Glutamatergic neuron (in vitro differentiated cells): Measurements from ENCODE around the gene TSHZ3. TPM values are rescaled to one million over a fixed set of nuclear protein-coding genes. Genes with fewer than 3 reads are reported as not detected.

ENCODE experiments used
- DNase-seq: peaks from one replicate; pipeline ENCODE4 v3.0.0; 2022
- H3K27ac Mint-ChIP-seq: one replicate; pipeline ENCODE4 v1.8.0; 2020; ENCODE audit warnings: mild to moderate bottlenecking, mixed read lengths, inconsistent platforms; ENCODE audit not compliant: unreplicated experiment
- H3K27me3 Mint-ChIP-seq: one replicate; pipeline ENCODE4 v1.8.0; 2020; ENCODE audit warnings: mild to moderate bottlenecking, moderate library complexity, mixed read lengths, inconsistent platforms; ENCODE audit not compliant: unreplicated experiment
- H3K36me3 Mint-ChIP-seq: one replicate; pipeline ENCODE4 v1.8.0; 2020; ENCODE audit warnings: mild to moderate bottlenecking, mixed read lengths, inconsistent platforms; ENCODE audit not compliant: unreplicated experiment
- H3K4me1 Mint-ChIP-seq: one replicate; pipeline ENCODE4 v1.8.0; 2020; ENCODE audit warnings: mild to moderate bottlenecking, low read depth, mixed read lengths, inconsistent platforms; ENCODE audit not compliant: unreplicated experiment
- H3K4me3 Mint-ChIP-seq: one replicate; pipeline ENCODE4 v1.8.0; 2020; ENCODE audit warnings: mild to moderate bottlenecking, mixed read lengths, inconsistent platforms; ENCODE audit not compliant: unreplicated experiment
- H3K9me3 Mint-ChIP-seq: one replicate; pipeline ENCODE4 v1.8.0; 2020; ENCODE audit warnings: mild to moderate bottlenecking, moderate library complexity, mixed read lengths, inconsistent platforms; ENCODE audit not compliant: unreplicated experiment
- total RNA-seq: library from RNA; stranded (reverse); fragmentation: NEBNext Ultra II Directional; extraction: Animal tissue kit (Norgen Biotek cat#: 25700); gene quantifications from one replicate; pipeline ENCODE4 v1.2.1, GENCODE V29; 2021; ENCODE audit not compliant: unreplicated experiment
- TF ChIP-seq, protein P1 (sequence below): fragments of 200-600 bp; sonication (generic); IDR thresholded peaks from one replicate; pipeline ENCODE4 v1.5.0; 2021; ENCODE audit not compliant: partially characterized antibody, unreplicated experiment

TSHZ3 gene
- total RNA-seq, 1 donor from 2014 or later, result 7.4 TPM

DNA sequence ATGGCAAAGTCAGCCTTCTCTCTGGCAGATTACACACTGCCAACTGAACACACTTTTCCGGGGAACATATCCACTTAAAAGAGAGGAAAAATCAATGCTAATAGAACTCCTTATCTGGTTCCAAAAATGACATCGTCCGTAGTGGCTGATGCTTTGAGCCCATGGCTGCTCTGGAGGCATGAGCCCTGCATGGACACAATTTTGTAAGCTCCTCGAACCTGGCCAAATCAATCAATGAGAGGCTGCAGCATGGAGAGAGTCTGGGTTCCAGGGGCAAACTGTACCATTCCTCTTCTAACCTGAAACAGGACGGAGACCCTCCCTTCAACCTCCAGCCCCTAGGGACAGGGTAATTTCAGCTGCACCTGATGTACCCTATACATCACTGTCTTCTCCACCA, 21.0 kb upstream of the TSHZ3 start:
- Mint-ChIP-seq H3K4me1 (peaks cover 3% of the 10 kb centered on the region), H3K27me3 (no peaks in the 10 kb centered on the region), H3K27ac (no peak overlapping the region), H3K9me3 (no peaks in the 10 kb centered on the region), H3K4me3 (no peak overlapping the region), H3K36me3 (no peaks in the 10 kb centered on the region)
- TF ChIP-seq, protein P1, sequence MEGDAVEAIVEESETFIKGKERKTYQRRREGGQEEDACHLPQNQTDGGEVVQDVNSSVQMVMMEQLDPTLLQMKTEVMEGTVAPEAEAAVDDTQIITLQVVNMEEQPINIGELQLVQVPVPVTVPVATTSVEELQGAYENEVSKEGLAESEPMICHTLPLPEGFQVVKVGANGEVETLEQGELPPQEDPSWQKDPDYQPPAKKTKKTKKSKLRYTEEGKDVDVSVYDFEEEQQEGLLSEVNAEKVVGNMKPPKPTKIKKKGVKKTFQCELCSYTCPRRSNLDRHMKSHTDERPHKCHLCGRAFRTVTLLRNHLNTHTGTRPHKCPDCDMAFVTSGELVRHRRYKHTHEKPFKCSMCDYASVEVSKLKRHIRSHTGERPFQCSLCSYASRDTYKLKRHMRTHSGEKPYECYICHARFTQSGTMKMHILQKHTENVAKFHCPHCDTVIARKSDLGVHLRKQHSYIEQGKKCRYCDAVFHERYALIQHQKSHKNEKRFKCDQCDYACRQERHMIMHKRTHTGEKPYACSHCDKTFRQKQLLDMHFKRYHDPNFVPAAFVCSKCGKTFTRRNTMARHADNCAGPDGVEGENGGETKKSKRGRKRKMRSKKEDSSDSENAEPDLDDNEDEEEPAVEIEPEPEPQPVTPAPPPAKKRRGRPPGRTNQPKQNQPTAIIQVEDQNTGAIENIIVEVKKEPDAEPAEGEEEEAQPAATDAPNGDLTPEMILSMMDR, result no peak
- no peak for DNase-seq

- Mint-ChIP-seq H3K4me1 (no peaks in the 10 kb centered on the region), H3K9me3 (no peaks in the 10 kb centered on the region), H3K36me3 (no peaks in the 10 kb centered on the region), H3K27me3 (no peaks in the 10 kb centered on the region), H3K4me3 (no peak overlapping the region), H3K27ac (no peak overlapping the region)
- TF ChIP-seq, protein P1, result no peak
- DNase-seq, result no peak
Observed at GRCh38 chr19:31364963-31365362, 15.7 kb upstream of the TSHZ3 start.

DNA sequence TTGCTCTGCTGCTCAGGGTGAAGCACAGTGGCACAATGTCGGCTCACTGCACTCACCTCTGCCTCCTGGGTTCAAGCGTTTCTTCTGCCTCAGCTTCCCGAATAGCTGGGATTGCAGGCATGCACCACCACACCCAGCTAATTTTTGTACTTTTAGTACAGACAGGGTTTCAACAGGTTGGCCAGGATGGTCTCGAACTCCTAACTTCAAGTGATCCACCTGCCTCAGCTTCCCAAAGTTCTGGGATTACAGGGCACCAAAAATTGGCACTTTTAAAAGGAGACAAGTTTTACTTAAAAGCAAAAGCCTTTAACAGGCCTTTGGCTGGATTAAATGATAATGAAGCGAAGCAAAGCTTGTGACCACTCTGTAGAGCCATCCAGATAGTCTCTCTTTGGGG, 12.5 kb upstream of the TSHZ3 start:
- no peak for DNase-seq
- no peaks in the 10 kb centered on the region for H3K9me3 Mint-ChIP-seq
- H3K4me3 Mint-ChIP-seq, result no peak overlapping the region
- H3K27me3 Mint-ChIP-seq, result peaks cover 8% of the 10 kb centered on the region
- no peaks in the 10 kb centered on the region for H3K36me3 Mint-ChIP-seq
- H3K4me1 Mint-ChIP-seq, result peaks cover under 1% of the 10 kb centered on the region
- TF ChIP-seq, protein P1, result no peak
- H3K27ac Mint-ChIP-seq, result no peak overlapping the region

- peaks cover 5% of the 10 kb centered on the region for H3K9me3 Mint-ChIP-seq
- H3K4me3 Mint-ChIP-seq, result peak overlapping the region; percentile 34
- H3K27me3 Mint-ChIP-seq, result peaks cover 35% of the 10 kb centered on the region
- no peaks in the 10 kb centered on the region for H3K36me3 Mint-ChIP-seq
- no peak for DNase-seq
- no peak overlapping the region for H3K27ac Mint-ChIP-seq
- TF ChIP-seq, protein P1, result peak; percentile 30
- peaks cover 9% of the 10 kb centered on the region for H3K4me1 Mint-ChIP-seq
Observed at GRCh38 chr19:31357315-31357673, 8.1 kb upstream of the TSHZ3 start.

GRCh38 chr19:31356587-31357314, 7.5 kb upstream of the TSHZ3 start:
- peaks cover 5% of the 10 kb centered on the region for H3K9me3 Mint-ChIP-seq
- H3K27me3 Mint-ChIP-seq, result peaks cover 39% of the 10 kb centered on the region
- H3K4me1 Mint-ChIP-seq, result peaks cover 12% of the 10 kb centered on the region
- TF ChIP-seq, protein P1, result peak; percentile 60
- no peaks in the 10 kb centered on the region for H3K36me3 Mint-ChIP-seq
- no peak overlapping the region for H3K4me3 Mint-ChIP-seq
- H3K27ac Mint-ChIP-seq, result no peak overlapping the region
- peak; percentile 46 for DNase-seq
